ENCODE measurements around the gene MCM10. TPM values are rescaled to one million over a fixed set of nuclear protein-coding genes. Genes with fewer than 3 reads are reported as not detected.
A peak's percentile ranks its signal among the peaks of the same experiment; 100 is the strongest.

The MCM10 gene
- total and polyA plus RNA-seq, 10 of the 15 experiments (the other 5 are each of a cell fraction or from before 2014, with no cell fraction given), result 5.8 to 35.1 (median 23.7) TPM

DNA sequence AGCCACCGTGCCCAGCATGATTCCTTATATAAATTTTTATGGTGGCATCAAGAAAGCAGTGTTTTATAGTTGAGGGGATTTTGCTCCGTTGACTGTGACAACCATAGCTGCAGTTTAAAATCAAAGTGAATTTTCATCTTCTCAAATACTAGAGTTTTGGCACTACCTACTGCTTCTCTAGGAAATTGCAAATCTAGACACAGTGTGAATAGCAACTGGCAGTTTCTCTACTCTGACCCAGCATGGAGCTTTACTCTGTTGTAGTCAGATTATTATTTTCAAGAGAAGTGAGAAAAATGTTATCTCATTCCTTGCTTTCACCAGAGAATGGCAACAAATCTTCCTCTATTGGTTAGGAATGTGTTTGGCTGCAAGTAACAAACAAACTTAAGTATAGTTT lies 22.9 kb downstream of the MCM10 start:
- Histone ChIP-seq H3K4me2 (ENCODE audit: control insufficient read depth, insufficient read depth) (no peak overlapping the region), H3K4me3 (no peak overlapping the region), H3K4me1 (ENCODE audit: control insufficient read depth, insufficient read depth, low read length) (peaks cover 3% of the 10 kb centered on the region; the same call in 1 of the 2 replicates), H3K9me3 (replicated peaks; ENCODE audit: control insufficient read depth, insufficient read depth, low read length) (peaks cover 4% of the 10 kb centered on the region; the same call in 2 of the 3 replicates), H3K27me3 (replicated peaks in 1 of 2; ENCODE audit: control insufficient read depth in 2 of 2, insufficient read depth in 2 of 2, low read length in 1 of 2) (no peaks in the 10 kb centered on the region), H3K79me2 (ENCODE audit: control insufficient read depth, insufficient read depth, low read length) (no peaks in the 10 kb centered on the region), H2AFZ (ENCODE audit: control insufficient read depth, low read depth, low read length) (no peak overlapping the region), H3K36me3 (ENCODE audit: control insufficient read depth in 2 of 2, insufficient read depth in 2 of 2, low read length in 1 of 2) (peaks cover 13 to 18% of the 10 kb centered on the region in 2 experiments), H3K9ac (ENCODE audit: control insufficient read depth, insufficient read depth, low read length) (no peak overlapping the region), H3K27ac (ENCODE audit: control insufficient read depth, insufficient read depth) (peak overlapping the region; percentile 21; the same call in 1 of the 2 replicates), H4K20me1 (ENCODE audit: control insufficient read depth, insufficient read depth) (no peaks in the 10 kb centered on the region)
- TF ChIP-seq RAD21 (IDR thresholded peaks at IDR 0.05; ENCODE audit: insufficient read depth, low read depth, low read length) (0 out of 2 replicates have a peak, but pooled peaks have one; percentile 4), KDM1A (IDR thresholded peaks at IDR 0.05; ENCODE audit: borderline replicate concordance) (no peak)
- ATAC-seq, result no peak
- intact Hi-C loops (cut with micrococcal nuclease; ENCODE audit: unreplicated experiment) (no loop called here), in situ Hi-C loops (cut with MboI) (no loop called here)
- DNase-seq (ENCODE audit: low read depth, low spot score), result no peak
- 100% methylated on average over 2 of the region's 2 CpGs for WGBS (ENCODE audit: insufficient coverage, insufficient replicate concordance, low lambda C conversion rate, missing lambda C conversion rate)
- CTCF ChIA-PET, result interaction anchor here (1.4 kb wide), 1 partner anchor 24 kb away, joined by 3 read pairs; no protein-coding TSS in a partner anchor
- RAD21 ChIA-PET (ENCODE audit: unreplicated experiment), result no interaction called here
- POLR2A ChIA-PET, result no interaction called here
- no peak for FAIRE-seq
- BruUV-seq (replicated peaks), result no TSS peak
- SMC1A ChIA-PET (ENCODE audit: uncharacterized antibody, unreplicated experiment), result no interaction called here

DNA sequence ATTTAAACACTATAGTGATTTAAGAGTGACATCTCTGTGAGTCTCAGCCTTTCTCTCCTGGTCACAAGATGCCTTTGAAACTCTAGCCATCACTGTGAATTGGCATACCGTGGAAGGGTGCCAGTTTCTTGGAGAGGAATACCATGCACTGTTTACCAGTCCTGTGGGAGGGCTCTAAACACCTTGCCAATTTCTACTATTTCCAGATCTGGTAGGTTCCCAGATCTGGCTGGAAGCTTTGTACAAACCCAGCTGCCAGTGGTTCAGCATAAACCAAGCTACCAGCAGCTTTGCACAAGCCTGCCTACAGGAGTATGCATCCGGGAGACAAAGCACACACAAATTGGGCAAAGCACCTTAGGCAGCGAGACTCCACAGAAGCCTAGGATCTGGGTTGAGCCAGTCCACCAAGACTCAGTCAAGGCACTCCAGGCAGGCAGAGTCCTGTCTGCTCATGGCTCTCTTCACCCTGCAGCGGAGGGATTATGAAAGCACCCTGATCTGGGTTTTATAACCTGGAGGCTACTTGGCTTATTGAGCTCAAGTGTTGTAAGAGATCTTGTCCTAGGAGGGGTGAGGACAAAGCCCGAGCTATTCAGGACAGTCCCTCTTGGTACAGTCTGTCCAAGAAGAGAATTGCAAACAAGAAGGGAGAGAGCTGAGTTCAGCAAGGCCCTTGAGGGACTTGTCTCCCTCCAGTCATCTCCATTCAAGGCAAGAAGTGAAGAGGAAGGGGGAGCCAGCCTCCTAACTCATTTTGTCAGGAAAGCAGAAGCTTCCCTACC lies 23.6 kb downstream of the MCM10 start:
- ChIA-PET POLR2A (no interaction called here), SMC1A (ENCODE audit: uncharacterized antibody, unreplicated experiment) (interaction anchor here (1.4 kb wide), 1 partner anchor 9 kb away, joined by 5 read pairs; no protein-coding TSS in a partner anchor), RAD21 (ENCODE audit: unreplicated experiment) (no interaction called here), CTCF (interaction anchor here (0.6 to 1.4 kb wide), 3 partner anchors 24 to 457 kb away, joined by 3 read pairs; no protein-coding TSS in a partner anchor)
- 94% methylated on average over 5 of the region's 5 CpGs for WGBS (ENCODE audit: insufficient coverage, insufficient replicate concordance, low lambda C conversion rate, missing lambda C conversion rate)
- H3K4me1 ChIP-seq (ENCODE audit: control insufficient read depth, insufficient read depth, low read length), result peaks cover 3% of the 10 kb centered on the region; the same call in 1 of the 2 replicates
- no peak overlapping the region for H2AFZ ChIP-seq (ENCODE audit: control insufficient read depth, low read depth, low read length)
- DNase-seq (ENCODE audit: low read depth, low spot score), result no peak
- FAIRE-seq, result no peak
- BruUV-seq (replicated peaks), result no TSS peak
- H3K27me3 ChIP-seq (replicated peaks in 1 of 2; ENCODE audit: control insufficient read depth in 2 of 2, insufficient read depth in 2 of 2, low read length in 1 of 2), result no peaks in the 10 kb centered on the region
- ATAC-seq, result no peak
- no peaks in the 10 kb centered on the region for H4K20me1 ChIP-seq (ENCODE audit: control insufficient read depth, insufficient read depth)
- no peak overlapping the region for H3K27ac ChIP-seq (ENCODE audit: control insufficient read depth, insufficient read depth)
- no peak overlapping the region for H3K4me3 ChIP-seq
- H3K9me3 ChIP-seq (replicated peaks; ENCODE audit: control insufficient read depth, insufficient read depth, low read length), result peaks cover 4% of the 10 kb centered on the region; the same call in 2 of the 3 replicates
- in situ Hi-C loops (cut with MboI) (no loop called here), intact Hi-C loops (cut with micrococcal nuclease; ENCODE audit: unreplicated experiment) (no loop called here)
- H3K79me2 ChIP-seq (ENCODE audit: control insufficient read depth, insufficient read depth, low read length), result no peaks in the 10 kb centered on the region
- peaks cover 13 to 18% of the 10 kb centered on the region in 2 experiments for H3K36me3 ChIP-seq (ENCODE audit: control insufficient read depth in 2 of 2, insufficient read depth in 2 of 2, low read length in 1 of 2)
- no peak overlapping the region for H3K9ac ChIP-seq (ENCODE audit: control insufficient read depth, insufficient read depth, low read length)
- H3K4me2 ChIP-seq (ENCODE audit: control insufficient read depth, insufficient read depth), result no peak overlapping the region
- TF ChIP-seq ZSCAN29 (IDR thresholded peaks at IDR 0.05) (no peak), MYB (IDR thresholded peaks at IDR 0.05; ENCODE audit: borderline replicate concordance, low read depth, low read length) (no peak), RELA (IDR thresholded peaks at IDR 0.05; ENCODE audit: borderline replicate concordance, partially characterized antibody) (no peak), SIX5 (IDR thresholded peaks at IDR 0.05; ENCODE audit: low read depth, low read length, severe bottlenecking) (no peak), POU2F2 (IDR thresholded peaks at IDR 0.05; ENCODE audit: borderline replicate concordance, low read depth, low read length) (no peak), WRNIP1 (IDR thresholded peaks at IDR 0.05; ENCODE audit: borderline replicate concordance, low read depth, low read length) (no peak), NFXL1 (IDR thresholded peaks at IDR 0.05; ENCODE audit: borderline replicate concordance) (no peak), ZNF622 (IDR thresholded peaks at IDR 0.05) (no peak), IKZF2 (IDR thresholded peaks at IDR 0.05) (no peak)
- TF ChIP-seq, protein P1, sequence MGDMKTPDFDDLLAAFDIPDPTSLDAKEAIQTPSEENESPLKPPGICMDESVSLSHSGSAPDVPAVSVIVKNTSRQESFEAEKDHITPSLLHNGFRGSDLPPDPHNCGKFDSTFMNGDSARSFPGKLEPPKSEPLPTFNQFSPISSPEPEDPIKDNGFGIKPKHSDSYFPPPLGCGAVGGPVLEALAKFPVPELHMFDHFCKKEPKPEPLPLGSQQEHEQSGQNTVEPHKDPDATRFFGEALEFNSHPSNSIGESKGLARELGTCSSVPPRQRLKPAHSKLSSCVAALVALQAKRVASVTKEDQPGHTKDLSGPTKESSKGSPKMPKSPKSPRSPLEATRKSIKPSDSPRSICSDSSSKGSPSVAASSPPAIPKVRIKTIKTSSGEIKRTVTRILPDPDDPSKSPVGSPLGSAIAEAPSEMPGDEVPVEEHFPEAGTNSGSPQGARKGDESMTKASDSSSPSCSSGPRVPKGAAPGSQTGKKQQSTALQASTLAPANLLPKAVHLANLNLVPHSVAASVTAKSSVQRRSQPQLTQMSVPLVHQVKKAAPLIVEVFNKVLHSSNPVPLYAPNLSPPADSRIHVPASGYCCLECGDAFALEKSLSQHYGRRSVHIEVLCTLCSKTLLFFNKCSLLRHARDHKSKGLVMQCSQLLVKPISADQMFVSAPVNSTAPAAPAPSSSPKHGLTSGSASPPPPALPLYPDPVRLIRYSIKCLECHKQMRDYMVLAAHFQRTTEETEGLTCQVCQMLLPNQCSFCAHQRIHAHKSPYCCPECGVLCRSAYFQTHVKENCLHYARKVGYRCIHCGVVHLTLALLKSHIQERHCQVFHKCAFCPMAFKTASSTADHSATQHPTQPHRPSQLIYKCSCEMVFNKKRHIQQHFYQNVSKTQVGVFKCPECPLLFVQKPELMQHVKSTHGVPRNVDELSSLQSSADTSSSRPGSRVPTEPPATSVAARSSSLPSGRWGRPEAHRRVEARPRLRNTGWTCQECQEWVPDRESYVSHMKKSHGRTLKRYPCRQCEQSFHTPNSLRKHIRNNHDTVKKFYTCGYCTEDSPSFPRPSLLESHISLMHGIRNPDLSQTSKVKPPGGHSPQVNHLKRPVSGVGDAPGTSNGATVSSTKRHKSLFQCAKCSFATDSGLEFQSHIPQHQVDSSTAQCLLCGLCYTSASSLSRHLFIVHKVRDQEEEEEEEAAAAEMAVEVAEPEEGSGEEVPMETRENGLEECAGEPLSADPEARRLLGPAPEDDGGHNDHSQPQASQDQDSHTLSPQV (IDR thresholded peaks at IDR 0.05), result no peak

All from GM12878 (cell line).